Peyer's patch (tissue), 4 donors: Measurements from ENCODE around the gene SERTAD1.

Experiments
- CTCF ChIP-seq, 6 experiments: fragments of 450-650 bp in 4 of 6; fragments of 200-600 bp in 2 of 6; sonication (generic) in 1 of 6; IDR thresholded peaks; one replicate each; pipeline ENCODE4 v1.5.1; 2017 to 2019; ENCODE audit warnings: antibody characterized with exemption in 6 of 6, mild to moderate bottlenecking in 3 of 6, moderate library complexity in 1 of 6
- POLR2A ChIP-seq, 2 donors: fragments of 450-650 bp; IDR thresholded peaks; one replicate each; pipeline ENCODE4 v1.5.1; 2017; ENCODE audit warnings: antibody characterized with exemption in 2 of 2, mild to moderate bottlenecking in 2 of 2, moderate library complexity in 2 of 2

- TF ChIP-seq CTCF (IDR thresholded peaks at IDR 0.05) (no peak), POLR2A (IDR thresholded peaks at IDR 0.05) (no peak)
Observed at GRCh38 chr19:40420451-40420765, 5.4 kb downstream of the SERTAD1 start.
